ENCODE results near the gene PXDN. TPM values are rescaled to one million over a fixed set of nuclear protein-coding genes. Genes with fewer than 3 reads are reported as not detected.

Gene PXDN
- total and polyA plus RNA-seq, 2 of the 4 experiments (the other 2 are of a cell fraction): 153 to 332 TPM

DNA sequence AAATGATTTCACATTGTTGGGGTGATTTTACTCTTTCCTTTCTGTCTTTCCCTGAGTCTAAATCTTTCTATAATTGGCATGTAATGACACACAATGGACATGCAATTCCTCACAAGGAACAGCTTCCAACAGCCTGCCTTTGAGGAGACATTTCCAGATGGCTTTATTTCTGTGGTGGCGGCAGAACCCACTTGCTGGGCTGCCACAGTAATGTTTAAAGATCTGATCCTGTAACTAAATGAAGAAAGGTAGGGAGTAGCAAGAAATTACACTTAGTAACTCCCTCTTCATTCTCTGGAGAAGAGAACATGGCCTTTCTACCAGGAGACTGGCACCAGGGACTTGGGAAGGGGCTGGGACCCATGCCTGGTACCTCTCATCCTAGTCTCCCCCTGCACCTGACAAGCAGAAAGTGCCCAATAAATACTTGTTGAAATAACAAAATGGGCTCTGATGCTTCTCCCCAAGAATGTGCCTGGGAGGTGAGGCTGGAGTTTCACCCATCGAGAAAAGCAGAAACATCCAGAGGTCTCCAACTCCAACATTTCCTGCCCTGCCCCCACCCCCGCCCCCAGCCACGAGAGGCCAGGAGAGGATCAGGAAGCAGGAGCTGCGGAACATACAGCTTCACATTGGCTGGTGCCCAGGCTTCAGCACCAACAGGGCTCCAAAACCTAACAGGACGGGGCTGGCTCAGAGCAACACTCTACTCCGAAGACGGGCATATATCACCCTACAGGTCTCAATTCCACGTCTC lies 92.1 kb downstream of the PXDN start (continued):
- TF ChIP-seq ELK1 (IDR thresholded peaks at IDR 0.05; ENCODE audit: borderline replicate concordance, low read depth, low read length): no peak
